ENCODE data around the gene ADARB2. TPM values are rescaled to one million over a fixed set of nuclear protein-coding genes. Genes with fewer than 3 reads are reported as not detected.

Gene ADARB2
- total RNA-seq, 3 donors from 2014 or later (not counting 1 experiment from before 2014, with no cell fraction given) = 0.27 to 0.78 (median 0.40) TPM

DNA sequence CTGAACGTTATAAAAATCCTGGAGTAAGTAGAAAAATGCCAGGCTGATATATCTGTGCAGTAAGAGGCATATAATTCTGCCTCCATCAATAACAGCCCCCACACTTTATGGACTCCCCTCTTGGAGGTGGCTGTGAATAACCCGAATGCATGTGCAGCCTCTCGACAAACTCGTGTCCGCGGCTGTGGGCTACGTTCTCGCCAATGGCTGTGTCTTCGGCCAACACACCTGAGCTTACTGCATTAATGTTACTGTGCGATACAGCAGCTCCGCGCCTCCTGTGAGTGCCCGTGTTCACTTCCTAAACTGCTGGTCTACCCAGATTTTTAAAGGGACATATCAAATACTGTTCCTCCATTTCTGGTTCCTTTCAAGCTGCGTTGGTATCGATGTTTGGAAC is 209.4 kb downstream of the ADARB2 start:
- no peak overlapping the region for H3K4me3 ChIP-seq (ENCODE audit: low read length)
- 92% methylated on average over 14 of the region's 15 CpGs for WGBS (ENCODE audit: insufficient coverage)
- TF ChIP-seq, protein P1, sequence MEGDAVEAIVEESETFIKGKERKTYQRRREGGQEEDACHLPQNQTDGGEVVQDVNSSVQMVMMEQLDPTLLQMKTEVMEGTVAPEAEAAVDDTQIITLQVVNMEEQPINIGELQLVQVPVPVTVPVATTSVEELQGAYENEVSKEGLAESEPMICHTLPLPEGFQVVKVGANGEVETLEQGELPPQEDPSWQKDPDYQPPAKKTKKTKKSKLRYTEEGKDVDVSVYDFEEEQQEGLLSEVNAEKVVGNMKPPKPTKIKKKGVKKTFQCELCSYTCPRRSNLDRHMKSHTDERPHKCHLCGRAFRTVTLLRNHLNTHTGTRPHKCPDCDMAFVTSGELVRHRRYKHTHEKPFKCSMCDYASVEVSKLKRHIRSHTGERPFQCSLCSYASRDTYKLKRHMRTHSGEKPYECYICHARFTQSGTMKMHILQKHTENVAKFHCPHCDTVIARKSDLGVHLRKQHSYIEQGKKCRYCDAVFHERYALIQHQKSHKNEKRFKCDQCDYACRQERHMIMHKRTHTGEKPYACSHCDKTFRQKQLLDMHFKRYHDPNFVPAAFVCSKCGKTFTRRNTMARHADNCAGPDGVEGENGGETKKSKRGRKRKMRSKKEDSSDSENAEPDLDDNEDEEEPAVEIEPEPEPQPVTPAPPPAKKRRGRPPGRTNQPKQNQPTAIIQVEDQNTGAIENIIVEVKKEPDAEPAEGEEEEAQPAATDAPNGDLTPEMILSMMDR (IDR thresholded peaks at IDR 0.05) = no peak

DNA sequence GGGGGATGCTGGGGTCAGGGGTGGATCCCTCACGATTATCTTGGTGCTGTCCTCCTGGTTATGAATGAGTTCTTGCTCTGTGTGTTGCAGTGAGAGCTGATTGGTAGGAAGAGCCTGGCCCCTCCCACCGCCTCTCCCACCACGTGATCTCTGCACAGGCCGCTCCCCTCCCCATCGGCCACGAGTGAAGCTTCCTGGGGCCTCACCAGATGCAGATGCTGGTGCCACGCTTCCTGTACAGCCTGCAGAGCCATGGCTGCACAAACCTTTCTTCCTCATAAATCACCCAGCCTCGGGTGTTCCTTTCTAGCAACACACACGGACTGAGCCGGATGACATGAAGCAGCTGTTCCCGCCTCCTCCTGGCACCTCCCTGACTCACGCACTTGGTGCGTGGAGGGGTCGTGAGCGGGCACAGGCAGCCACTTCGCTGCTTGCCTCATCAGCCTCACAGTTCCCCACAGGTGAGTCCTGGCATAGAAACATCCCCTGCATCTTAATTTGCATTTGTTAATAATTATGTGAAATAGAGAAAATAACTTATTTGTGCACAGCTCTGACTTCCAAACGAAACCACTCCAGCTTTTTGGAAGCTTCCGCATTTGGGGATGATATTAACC is 210.8 kb downstream of the ADARB2 start:
- Mint-ChIP-seq H3K27me3 (ENCODE audit: low read depth in 2 of 2) (peaks cover 0 to 7% of the 10 kb centered on the region in 2 donors), H3K4me1 (no peaks in the 10 kb centered on the region), H3K4me3 (no peak overlapping the region), H3K36me3 (no peaks in the 10 kb centered on the region), H3K27ac (no peak overlapping the region), H3K9me3 (no peaks in the 10 kb centered on the region)
- intact Hi-C loops (cut with micrococcal nuclease) = no loop called here
- no peak overlapping the region for H3K27ac ChIP-seq (ENCODE audit: low read length)
- no peaks in the 10 kb centered on the region for H3K27me3 ChIP-seq (ENCODE audit: control insufficient read depth, insufficient read depth, low read length)
- ATAC-seq (no peak), DNase-seq (no peak)
- no peaks in the 10 kb centered on the region for H3K36me3 ChIP-seq (ENCODE audit: control insufficient read depth, insufficient read depth, low read length)
- no peak overlapping the region for H3K4me3 ChIP-seq (ENCODE audit: low read length)
- H3K4me1 ChIP-seq (ENCODE audit: control insufficient read depth, insufficient read depth, low read length) = no peaks in the 10 kb centered on the region
- no peaks in the 10 kb centered on the region for H3K9me3 ChIP-seq (ENCODE audit: control insufficient read depth, insufficient read depth, low read length)
- TF ChIP-seq, protein P1 (IDR thresholded peaks at IDR 0.05) = no peak
- WGBS (ENCODE audit: insufficient coverage) = 59% methylated on average over 18 of the region's 18 CpGs

More for the DNA sequence above, 209.4 kb downstream of the ADARB2 start:
- Histone ChIP-seq H3K9me3 (ENCODE audit: control insufficient read depth, insufficient read depth, low read length) (no peaks in the 10 kb centered on the region), H3K27ac (ENCODE audit: low read length) (no peak overlapping the region), H3K36me3 (ENCODE audit: control insufficient read depth, insufficient read depth, low read length) (no peaks in the 10 kb centered on the region), H3K27me3 (ENCODE audit: control insufficient read depth, insufficient read depth, low read length) (no peaks in the 10 kb centered on the region), H3K4me1 (ENCODE audit: control insufficient read depth, insufficient read depth, low read length) (no peaks in the 10 kb centered on the region)
- Mint-ChIP-seq H3K36me3 (no peaks in the 10 kb centered on the region), H3K27me3 (ENCODE audit: low read depth in 2 of 2) (peaks cover 0 to 3% of the 10 kb centered on the region in 2 donors), H3K9me3 (no peaks in the 10 kb centered on the region), H3K4me3 (no peak overlapping the region), H3K27ac (no peak overlapping the region), H3K4me1 (no peaks in the 10 kb centered on the region)
- no peak for ATAC-seq
- intact Hi-C loops (cut with micrococcal nuclease) = no loop called here
- DNase-seq = no peak

DNA sequence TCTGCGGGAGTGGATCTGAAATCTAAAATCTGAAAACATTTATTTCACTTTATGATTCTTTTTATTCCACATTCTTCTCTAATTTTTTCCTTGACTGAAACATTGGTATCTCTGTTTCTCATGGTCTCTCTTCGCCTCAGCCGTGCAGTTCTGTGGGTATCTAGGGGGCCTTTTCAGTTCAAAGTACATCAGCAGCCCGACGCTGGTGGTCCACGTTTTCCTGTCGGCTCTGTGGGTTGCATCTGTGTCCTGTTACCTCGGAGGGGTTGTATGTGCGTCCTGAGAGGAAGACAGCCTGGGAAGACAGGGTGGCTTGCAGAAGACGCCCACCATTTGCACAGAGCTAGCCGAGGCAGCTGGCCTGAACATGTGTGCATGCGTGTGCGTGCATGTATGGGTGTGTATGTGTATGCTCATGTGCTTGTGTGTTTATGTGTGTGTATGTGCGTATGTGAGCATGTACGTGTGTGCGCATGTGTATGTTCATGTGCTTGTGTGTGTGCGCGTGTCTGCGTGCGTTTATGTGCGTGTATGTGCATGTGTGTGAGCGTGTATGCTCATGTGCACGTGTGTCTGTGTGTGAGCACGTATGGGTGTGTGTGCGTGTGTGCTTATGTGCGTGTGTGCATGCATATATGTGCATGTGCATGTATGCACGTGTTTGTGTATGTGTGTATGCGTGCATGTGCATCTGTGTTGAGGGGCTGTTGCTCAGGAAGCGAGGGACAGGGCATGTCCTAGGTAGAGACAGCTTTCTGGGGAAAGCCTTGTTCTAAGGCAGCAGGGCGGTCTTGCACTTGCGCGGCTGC is 211.8 kb downstream of the ADARB2 start:
- DNase-seq (no peak), ATAC-seq (no peak)
- Histone ChIP-seq H3K9me3 (ENCODE audit: control insufficient read depth, insufficient read depth, low read length) (no peaks in the 10 kb centered on the region), H3K27me3 (ENCODE audit: control insufficient read depth, insufficient read depth, low read length) (no peaks in the 10 kb centered on the region), H3K27ac (ENCODE audit: low read length) (no peak overlapping the region), H3K36me3 (ENCODE audit: control insufficient read depth, insufficient read depth, low read length) (no peaks in the 10 kb centered on the region), H3K4me1 (ENCODE audit: control insufficient read depth, insufficient read depth, low read length) (no peaks in the 10 kb centered on the region), H3K4me3 (ENCODE audit: low read length) (no peak overlapping the region)
- Mint-ChIP-seq H3K4me1 (no peaks in the 10 kb centered on the region), H3K27me3 (ENCODE audit: low read depth in 2 of 2) (peaks cover 0 to 7% of the 10 kb centered on the region in 2 donors), H3K9me3 (no peaks in the 10 kb centered on the region), H3K36me3 (no peaks in the 10 kb centered on the region), H3K4me3 (no peak overlapping the region), H3K27ac (no peak overlapping the region)
- intact Hi-C loops (cut with micrococcal nuclease) = no loop called here
- 96% methylated on average over 32 of the region's 32 CpGs for WGBS (ENCODE audit: insufficient coverage)
- TF ChIP-seq, protein P1 (IDR thresholded peaks at IDR 0.05) = no peak
